ENCODE measurements around the gene CD63. TPM values are rescaled to one million over a fixed set of nuclear protein-coding genes. Genes with fewer than 3 reads are reported as not detected.
A peak's percentile ranks its signal among the peaks of the same experiment; 100 is the strongest.

The CD63 gene
- total and polyA plus RNA-seq, 2 of the 13 experiments (the other 11 are each of a cell fraction or from before 2014, with no cell fraction given): 234 to 277 TPM

DNA sequence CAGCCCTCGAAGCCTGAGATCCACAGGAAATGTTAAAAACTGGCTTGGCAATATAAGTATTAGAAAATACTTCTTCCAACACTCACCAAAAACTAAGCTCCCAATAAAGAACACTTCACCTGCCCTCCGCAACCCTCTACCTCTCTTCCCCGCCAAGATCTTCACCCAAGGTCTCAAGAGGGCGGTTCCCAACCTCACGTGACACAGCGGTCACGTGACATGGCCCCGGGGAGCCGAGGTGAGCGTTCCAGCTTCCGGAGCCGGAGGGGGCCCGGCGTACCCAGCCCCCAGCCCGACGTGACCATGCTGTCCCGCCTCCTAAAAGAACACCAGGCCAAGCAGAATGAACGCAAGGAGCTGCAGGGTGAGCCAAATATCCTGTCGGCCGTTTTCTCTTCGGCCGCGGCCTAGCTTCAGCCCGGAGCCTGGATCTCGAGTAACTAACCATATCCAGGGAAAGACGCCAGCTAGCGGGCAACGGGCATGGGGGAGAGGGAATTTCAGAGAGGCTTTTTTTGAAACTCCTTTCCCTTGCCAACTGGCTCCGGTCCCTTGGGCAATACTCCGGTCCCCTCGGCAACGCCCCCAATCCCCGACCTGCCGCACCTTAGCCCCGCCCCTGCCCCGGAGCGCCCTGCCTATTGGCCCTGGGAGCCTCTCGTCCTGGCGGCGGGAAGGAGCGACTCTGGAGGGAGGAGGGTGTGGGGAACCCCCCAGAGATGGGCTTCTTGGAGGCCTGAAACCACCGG is 12.8 kb downstream of the CD63 start, which contains the start of gene BLOC1S1 (continued):
- TF ChIP-seq, protein P1, sequence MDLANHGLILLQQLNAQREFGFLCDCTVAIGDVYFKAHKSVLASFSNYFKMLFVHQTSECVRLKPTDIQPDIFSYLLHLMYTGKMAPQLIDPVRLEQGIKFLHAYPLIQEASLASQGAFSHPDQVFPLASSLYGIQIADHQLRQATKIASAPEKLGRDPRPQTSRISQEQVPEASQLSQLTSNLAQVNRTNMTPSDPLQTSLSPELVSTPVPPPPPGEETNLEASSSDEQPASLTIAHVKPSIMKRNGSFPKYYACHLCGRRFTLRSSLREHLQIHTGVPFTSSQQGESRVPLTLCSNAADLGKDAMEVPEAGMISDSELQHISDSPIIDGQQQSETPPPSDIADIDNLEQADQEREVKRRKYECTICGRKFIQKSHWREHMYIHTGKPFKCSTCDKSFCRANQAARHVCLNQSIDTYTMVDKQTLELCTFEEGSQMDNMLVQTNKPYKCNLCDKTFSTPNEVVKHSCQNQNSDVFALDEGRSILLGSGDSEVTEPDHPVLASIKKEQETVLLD (CRISPR knock-in tag; IDR thresholded peaks at IDR 0.05; ENCODE audit: low read depth): 0 out of 2 replicates have a peak, but pooled peaks have one; percentile 50
- TF ChIP-seq ZNF543 (CRISPR knock-in tag; IDR thresholded peaks at IDR 0.05) (0 out of 2 replicates have a peak, but pooled peaks have one; percentile 45), KLF16 (CRISPR knock-in tag; IDR thresholded peaks at IDR 0.05) (peak in 1 of 2 experiments; percentile 99; a peak in 2 of 4 replicates), ADNP (CRISPR knock-in tag; IDR thresholded peaks at IDR 0.05) (no peak), ASH2L (IDR thresholded peaks at IDR 0.05; ENCODE audit: insufficient read length, low read depth, low read length) (peak; percentile 95), ELF1 (CRISPR knock-in tag; IDR thresholded peaks at IDR 0.05) (peak; percentile 92), DR1 (CRISPR knock-in tag; IDR thresholded peaks at IDR 0.05) (no peak; the same call in 1 of the 2 replicates), ZNF772 (CRISPR knock-in tag; IDR thresholded peaks at IDR 0.05) (peak; percentile 62; the same call in 1 of the 2 replicates), CHD2 (IDR thresholded peaks at IDR 0.05; ENCODE audit: low read depth, low read length) (no peak), XRCC5 (optimal IDR thresholded peaks at IDR 0.05; ENCODE audit: low read length) (no peak), MEF2D (CRISPR knock-in tag; IDR thresholded peaks at IDR 0.05) (peak; percentile 40; the same call in 1 of the 2 replicates), ELF4 (CRISPR knock-in tag; IDR thresholded peaks at IDR 0.05; ENCODE audit: borderline replicate concordance) (no peak), ZNF264 (CRISPR knock-in tag; IDR thresholded peaks at IDR 0.05) (no peak), ETV5 (CRISPR knock-in tag; IDR thresholded peaks at IDR 0.05; ENCODE audit: borderline replicate concordance) (peak; percentile 97), ZFYVE20 (CRISPR knock-in tag; IDR thresholded peaks at IDR 0.05; ENCODE audit: borderline replicate concordance, low read depth) (no peak), RFXAP (CRISPR knock-in tag; IDR thresholded peaks at IDR 0.05; ENCODE audit: borderline replicate concordance) (no peak), ZSCAN12 (CRISPR knock-in tag; IDR thresholded peaks at IDR 0.05) (no peak), CAMTA2 (CRISPR knock-in tag; IDR thresholded peaks at IDR 0.05; ENCODE audit: borderline replicate concordance) (no peak), NFATC3 (CRISPR knock-in tag; IDR thresholded peaks at IDR 0.05) (no peak), NAIF1 (CRISPR knock-in tag; IDR thresholded peaks at IDR 0.05; ENCODE audit: borderline replicate concordance) (no peak), RBAK (CRISPR knock-in tag; IDR thresholded peaks at IDR 0.05) (no peak), TAF1 (CRISPR knock-in tag; IDR thresholded peaks at IDR 0.05) (peak; percentile 44; the same call in 1 of the 2 replicates), SIX1 (CRISPR knock-in tag; IDR thresholded peaks at IDR 0.05; ENCODE audit: borderline replicate concordance) (no peak), SETDB1 (CRISPR knock-in tag; IDR thresholded peaks at IDR 0.05; ENCODE audit: borderline replicate concordance) (0 out of 2 replicates have a peak, but pooled peaks have one; percentile 14), HMGA1 (CRISPR knock-in tag; conservative IDR thresholded peaks at IDR 0.05) (no peak)
- TF ChIP-seq, protein P2, sequence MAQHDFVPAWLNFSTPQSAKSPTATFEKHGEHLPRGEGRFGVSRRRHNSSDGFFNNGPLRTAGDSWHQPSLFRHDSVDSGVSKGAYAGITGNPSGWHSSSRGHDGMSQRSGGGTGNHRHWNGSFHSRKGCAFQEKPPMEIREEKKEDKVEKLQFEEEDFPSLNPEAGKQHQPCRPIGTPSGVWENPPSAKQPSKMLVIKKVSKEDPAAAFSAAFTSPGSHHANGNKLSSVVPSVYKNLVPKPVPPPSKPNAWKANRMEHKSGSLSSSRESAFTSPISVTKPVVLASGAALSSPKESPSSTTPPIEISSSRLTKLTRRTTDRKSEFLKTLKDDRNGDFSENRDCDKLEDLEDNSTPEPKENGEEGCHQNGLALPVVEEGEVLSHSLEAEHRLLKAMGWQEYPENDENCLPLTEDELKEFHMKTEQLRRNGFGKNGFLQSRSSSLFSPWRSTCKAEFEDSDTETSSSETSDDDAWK (CRISPR knock-in tag; IDR thresholded peaks at IDR 0.05): no peak
- TF ChIP-seq, protein P3, sequence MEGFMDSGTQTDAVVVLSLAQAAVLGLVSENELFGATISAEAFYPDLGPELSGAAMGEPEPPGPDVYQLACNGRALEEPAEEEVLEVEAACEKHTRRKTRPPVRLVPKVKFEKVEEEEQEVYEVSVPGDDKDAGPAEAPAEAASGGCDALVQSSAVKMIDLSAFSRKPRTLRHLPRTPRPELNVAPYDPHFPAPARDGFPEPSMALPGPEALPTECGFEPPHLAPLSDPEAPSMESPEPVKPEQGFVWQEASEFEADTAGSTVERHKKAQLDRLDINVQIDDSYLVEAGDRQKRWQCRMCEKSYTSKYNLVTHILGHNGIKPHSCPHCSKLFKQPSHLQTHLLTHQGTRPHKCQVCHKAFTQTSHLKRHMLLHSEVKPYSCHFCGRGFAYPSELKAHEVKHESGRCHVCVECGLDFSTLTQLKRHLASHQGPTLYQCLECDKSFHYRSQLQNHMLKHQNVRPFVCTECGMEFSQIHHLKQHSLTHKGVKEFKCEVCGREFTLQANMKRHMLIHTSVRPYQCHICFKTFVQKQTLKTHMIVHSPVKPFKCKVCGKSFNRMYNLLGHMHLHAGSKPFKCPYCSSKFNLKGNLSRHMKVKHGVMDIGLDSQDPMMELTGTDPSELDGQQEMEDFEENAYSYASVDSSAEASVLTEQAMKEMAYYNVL (CRISPR knock-in tag; IDR thresholded peaks at IDR 0.05; ENCODE audit: borderline replicate concordance): no peak

Measured in HepG2 (cell line).